Sigmoid colon (tissue), 7 donors: ENCODE results near the gene SMIM14. TPM values are rescaled to one million over a fixed set of nuclear protein-coding genes. Genes with fewer than 3 reads are reported as not detected.
"Not testable (repeated sequence)": the region's sequence is repeated elsewhere in the genome, so short reads cannot be mapped to it uniquely, and the experiment has no call there.

Experiments
- DNase-seq: peaks from one replicate; pipeline ENCODE4 v3.0.0-alpha.2; 2019
- H3K27ac ChIP-seq, 4 donors: fragments of 200-600 bp; sonication (generic); one replicate each; pipeline ENCODE4 v1.5.1; 2016 to 2019; ENCODE audit warnings: mild to moderate bottlenecking in 1 of 4
- H3K27me3 ChIP-seq, 3 donors: fragments of 200-600 bp; sonication (generic); one replicate each; pipeline ENCODE4 v1.5.1; 2019; ENCODE audit warnings: mild to moderate bottlenecking in 1 of 3
- H3K36me3 ChIP-seq, 4 donors: fragments of 200-600 bp; sonication (generic); one replicate each; pipeline ENCODE4 v1.5.1; 2016 to 2019
- H3K4me1 ChIP-seq, 4 donors: fragments of 200-600 bp; sonication (generic); one replicate each; pipeline ENCODE4 v1.5.1; 2017 to 2019
- H3K4me3 ChIP-seq, 4 donors: fragments of 200-600 bp; sonication (generic); one replicate each; pipeline ENCODE4 v1.5.1; 2017 to 2019; ENCODE audit warnings: mild to moderate bottlenecking in 2 of 4, moderate library complexity in 1 of 4
- H3K9me3 ChIP-seq, 4 donors: fragments of 200-600 bp in 3 of 4; sonication (generic) in 3 of 4; one replicate each; pipeline versions ENCODE4 v1.5.1 to v1.6.1; 2013 to 2019
- EP300 ChIP-seq, 4 donors: sonication (generic); formaldehyde crosslinking; IDR thresholded peaks; one replicate each; pipeline ENCODE4 v1.6.1; 2017; ENCODE audit warnings: antibody characterized with exemption in 4 of 4
- POLR2A ChIP-seq, 2 donors: fragments of 450-650 bp; IDR thresholded peaks; one replicate each; pipeline ENCODE4 v1.6.1; 2016; ENCODE audit warnings: antibody characterized with exemption in 2 of 2, mild to moderate bottlenecking in 2 of 2, moderate library complexity in 2 of 2
- POLR2AphosphoS5 ChIP-seq, 4 donors: sonication (generic); formaldehyde crosslinking; IDR thresholded peaks; one replicate each; pipeline ENCODE4 v1.6.1; 2017; ENCODE audit warnings: antibody characterized with exemption in 4 of 4
- WGBS, 2 donors: extraction: QIAGEN DNeasy Blood & Tissue Kit; methylation state at CpG; one replicate each; pipeline ENCODE4 v1.1.7; 2013; 5-methylcytosine and 5-hydroxymethylcytosine counted together
- intact Hi-C: fragments of 100-400 bp; cut with DNase I; formaldehyde crosslinking; loops from one replicate; pipeline ENCODE4 v1.15.1; 2023
- polyA plus RNA-seq, 3 donors: library from polyadenylated mRNA; stranded (reverse); fragments of 200-250 nt; gene quantifications; one replicate each; pipeline ENCODE4 v1.2.3, GENCODE V29; 2013
- total RNA-seq, 4 donors: library from RNA; depleted of rRNA; stranded (reverse); fragments of >200 nt; gene quantifications; one replicate each; pipeline ENCODE4 v1.1.0, GENCODE V29; 2016
- TF ChIP-seq, protein P1 (sequence below), 4 experiments: fragments of 450-650 bp in 3 of 4; fragments of 200-600 bp in 1 of 4; IDR thresholded peaks; one replicate each; pipeline ENCODE4 v1.5.1; 2016 to 2019; ENCODE audit warnings: antibody characterized with exemption in 4 of 4, mild to moderate bottlenecking in 3 of 4, moderate library complexity in 2 of 4
- donor health status: healthy with polysubstance abuse.
- donor health status: Bipolar disorder and iron deficiency.
- donor health status: healthy.

The SMIM14 gene
- total and polyA plus RNA-seq, 7 donors, result 16.6 to 341 (median 33.9) TPM

DNA sequence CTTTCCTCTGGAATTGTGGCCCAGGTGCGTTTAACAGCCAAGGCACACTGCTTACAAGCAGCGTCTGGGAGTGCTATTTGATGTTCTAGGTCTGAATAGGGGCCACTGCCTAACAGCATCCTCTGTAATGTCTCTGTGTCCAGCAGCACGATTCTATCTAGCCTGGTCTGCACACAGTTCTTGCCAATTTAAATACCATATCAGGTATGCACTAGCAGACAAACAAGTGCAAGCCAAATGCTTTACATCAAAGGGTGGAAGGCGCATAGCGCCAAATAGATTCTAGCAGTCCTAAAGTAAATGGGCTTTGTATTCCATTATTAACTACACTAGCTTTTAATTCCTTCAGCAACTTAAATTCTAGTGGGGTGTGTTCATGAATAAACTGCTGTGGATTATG lies 95.6 kb downstream of the SMIM14 start:
- H3K4me3 ChIP-seq, result no peak overlapping the region
- WGBS, 2 donors, result 61 to 76% methylated on average over 5 of the region's 5 CpGs
- H3K9me3 ChIP-seq, result no peaks in the 10 kb centered on the region
- H3K27me3 ChIP-seq, result no peaks in the 10 kb centered on the region
- no peaks in the 10 kb centered on the region for H3K4me1 ChIP-seq
- intact Hi-C loops, result no loop called here
- peaks cover 0 to 10% (median 0%) of the 10 kb centered on the region in 4 donors for H3K36me3 ChIP-seq
- no peak overlapping the region for H3K27ac ChIP-seq
- DNase-seq, result no peak
- TF ChIP-seq EP300 (IDR thresholded peaks at IDR 0.05) (no peak), POLR2A (IDR thresholded peaks at IDR 0.05) (no peak), POLR2AphosphoS5 (IDR thresholded peaks at IDR 0.05) (no peak)
- TF ChIP-seq, protein P1, sequence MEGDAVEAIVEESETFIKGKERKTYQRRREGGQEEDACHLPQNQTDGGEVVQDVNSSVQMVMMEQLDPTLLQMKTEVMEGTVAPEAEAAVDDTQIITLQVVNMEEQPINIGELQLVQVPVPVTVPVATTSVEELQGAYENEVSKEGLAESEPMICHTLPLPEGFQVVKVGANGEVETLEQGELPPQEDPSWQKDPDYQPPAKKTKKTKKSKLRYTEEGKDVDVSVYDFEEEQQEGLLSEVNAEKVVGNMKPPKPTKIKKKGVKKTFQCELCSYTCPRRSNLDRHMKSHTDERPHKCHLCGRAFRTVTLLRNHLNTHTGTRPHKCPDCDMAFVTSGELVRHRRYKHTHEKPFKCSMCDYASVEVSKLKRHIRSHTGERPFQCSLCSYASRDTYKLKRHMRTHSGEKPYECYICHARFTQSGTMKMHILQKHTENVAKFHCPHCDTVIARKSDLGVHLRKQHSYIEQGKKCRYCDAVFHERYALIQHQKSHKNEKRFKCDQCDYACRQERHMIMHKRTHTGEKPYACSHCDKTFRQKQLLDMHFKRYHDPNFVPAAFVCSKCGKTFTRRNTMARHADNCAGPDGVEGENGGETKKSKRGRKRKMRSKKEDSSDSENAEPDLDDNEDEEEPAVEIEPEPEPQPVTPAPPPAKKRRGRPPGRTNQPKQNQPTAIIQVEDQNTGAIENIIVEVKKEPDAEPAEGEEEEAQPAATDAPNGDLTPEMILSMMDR (IDR thresholded peaks at IDR 0.05), result no peak

DNA sequence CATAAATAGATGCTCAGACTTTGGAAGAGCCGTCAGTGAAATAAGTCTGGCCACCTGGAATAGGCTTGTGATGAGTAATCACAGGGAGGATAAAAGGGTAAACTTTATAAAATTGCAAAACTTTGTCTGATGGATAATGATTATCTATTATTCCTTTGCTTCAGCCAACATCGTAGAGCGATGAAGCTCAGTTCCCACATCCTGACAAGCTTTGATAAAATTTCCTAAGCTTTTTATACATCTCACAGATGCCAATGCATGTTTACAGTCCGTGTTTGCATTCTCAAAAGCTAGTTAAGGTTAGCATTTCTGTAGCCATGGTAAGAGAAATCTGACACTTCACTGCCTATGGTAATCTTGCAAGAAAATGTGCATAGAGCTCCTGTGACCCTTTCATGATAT lies 96.1 kb downstream of the SMIM14 start:
- DNase-seq, result no peak
- peaks cover 0 to 10% (median 0%) of the 10 kb centered on the region in 4 donors for H3K36me3 ChIP-seq
- H3K4me3 ChIP-seq, result no peak overlapping the region
- no peaks in the 10 kb centered on the region for H3K9me3 ChIP-seq
- no peak for TF ChIP-seq POLR2A (IDR thresholded peaks at IDR 0.05)
- TF ChIP-seq EP300 (IDR thresholded peaks at IDR 0.05), result no peak
- TF ChIP-seq POLR2AphosphoS5 (IDR thresholded peaks at IDR 0.05), result no peak
- TF ChIP-seq, protein P1 (IDR thresholded peaks at IDR 0.05), result no peak
- H3K4me1 ChIP-seq, result no peaks in the 10 kb centered on the region
- intact Hi-C loops, result no loop called here
- no peak overlapping the region for H3K27ac ChIP-seq
- no peaks in the 10 kb centered on the region for H3K27me3 ChIP-seq
- WGBS, 2 donors, result 27 to 72% methylated on average over 4 of the region's 4 CpGs

DNA sequence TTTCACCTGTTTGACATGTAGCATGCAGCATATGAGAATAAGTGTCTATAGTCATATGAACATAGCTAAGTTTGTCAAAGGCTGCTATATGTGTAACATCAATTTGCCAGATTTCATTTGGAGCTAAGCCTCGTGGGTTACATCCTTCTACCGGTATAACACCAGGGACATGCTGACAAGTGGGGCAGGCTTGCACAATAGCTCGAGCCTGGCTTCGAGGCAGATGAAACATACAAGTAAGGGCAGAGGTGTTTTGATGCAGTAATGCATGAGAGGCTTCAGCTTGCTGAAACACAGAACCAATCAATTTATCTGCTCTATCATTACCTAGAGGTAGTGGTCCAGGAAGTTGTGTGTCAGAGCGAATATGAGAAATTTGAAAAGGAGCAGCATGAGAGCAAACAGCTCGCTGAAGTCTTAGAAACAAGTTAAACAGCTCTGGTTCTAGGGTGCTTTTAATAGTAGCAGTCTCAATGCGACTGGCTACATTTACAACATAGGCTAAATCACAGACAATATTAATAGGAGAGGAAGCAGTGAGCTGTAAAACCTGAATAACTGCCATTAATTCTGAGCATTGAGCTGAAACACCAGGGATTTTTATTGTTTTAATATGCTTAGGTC lies 96.6 kb downstream of the SMIM14 start:
- DNase-seq, result no peak
- Histone ChIP-seq H3K27ac (no peak overlapping the region), H3K36me3 (peaks cover 0 to 10% (median 0%) of the 10 kb centered on the region in 4 donors), H3K4me1 (no peaks in the 10 kb centered on the region), H3K27me3 (no peaks in the 10 kb centered on the region), H3K4me3 (no peak overlapping the region), H3K9me3 (no peaks in the 10 kb centered on the region)
- TF ChIP-seq EP300 (IDR thresholded peaks at IDR 0.05) (no peak), POLR2A (IDR thresholded peaks at IDR 0.05) (no peak)
- 41 to 68% methylated on average over 7 of the region's 7 CpGs for WGBS, 2 donors
- intact Hi-C loops, result no loop called here

DNA sequence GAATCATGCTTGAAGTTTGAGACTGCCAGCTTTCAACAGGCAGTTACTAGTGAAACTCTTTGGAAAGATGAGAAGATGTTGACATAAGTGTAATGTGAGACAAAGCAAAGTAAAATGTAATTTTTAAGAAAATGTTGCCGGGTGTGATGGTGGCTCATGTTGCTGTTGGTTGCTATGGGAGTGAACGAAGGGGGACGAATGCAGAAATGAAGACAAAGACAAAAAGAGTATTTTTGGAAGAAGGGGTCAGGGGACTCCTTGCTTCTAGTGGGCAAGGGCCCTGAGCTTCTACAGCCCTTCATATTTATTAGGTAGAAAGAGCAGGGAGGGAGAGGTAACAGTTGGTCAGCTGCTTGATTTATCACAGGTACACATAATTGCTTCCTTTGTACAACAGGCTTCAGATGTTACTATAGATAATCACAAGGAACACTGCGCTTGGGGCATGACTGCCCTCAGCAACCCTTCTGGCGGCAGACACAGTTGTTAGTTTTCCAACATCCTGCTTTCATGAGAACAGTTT lies 99.5 kb downstream of the SMIM14 start:
- Histone ChIP-seq H3K4me1 (no peaks in the 10 kb centered on the region), H3K36me3 (peaks cover 0 to 23% (median 2%) of the 10 kb centered on the region in 4 donors), H3K4me3 (no peak overlapping the region), H3K9me3 (no peaks in the 10 kb centered on the region), H3K27ac (no peak overlapping the region), H3K27me3 (no peaks in the 10 kb centered on the region)
- TF ChIP-seq POLR2AphosphoS5 (IDR thresholded peaks at IDR 0.05), result no peak
- TF ChIP-seq POLR2A (IDR thresholded peaks at IDR 0.05), result no peak
- TF ChIP-seq, protein P1 (IDR thresholded peaks at IDR 0.05), result no peak
- no peak for TF ChIP-seq EP300 (IDR thresholded peaks at IDR 0.05)
- no peak for DNase-seq
- 74 to 83% methylated on average over 5 of the region's 5 CpGs for WGBS, 2 donors
- intact Hi-C loops, result no loop called here

DNA sequence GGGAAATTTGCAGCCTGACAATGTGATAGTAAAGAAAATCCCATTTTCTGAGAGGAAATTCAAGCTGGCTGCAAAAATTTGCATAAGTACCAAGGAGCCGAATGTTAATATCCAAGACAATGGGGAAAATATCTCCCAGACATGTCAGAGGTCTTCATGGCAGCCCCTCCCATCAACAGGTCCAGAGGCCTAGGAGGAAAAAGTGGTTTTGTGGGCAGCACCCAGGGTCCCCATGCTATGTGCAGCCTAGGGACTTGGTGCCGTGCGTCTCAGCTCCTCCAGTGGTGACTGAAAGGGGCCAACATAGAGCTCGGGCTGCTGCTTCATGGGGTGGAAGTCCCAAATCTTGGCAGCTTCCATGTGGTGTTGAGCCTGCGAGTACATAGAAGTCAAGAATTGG lies 105.1 kb downstream of the SMIM14 start:
- peaks cover 0 to 11% (median 7%) of the 10 kb centered on the region in 4 donors for H3K4me1 ChIP-seq
- WGBS, 2 donors, result 94 to 98% methylated on average over 5 of the region's 5 CpGs
- no peak for DNase-seq
- peaks cover 0 to 36% (median 3%) of the 10 kb centered on the region in 4 donors for H3K36me3 ChIP-seq
- H3K9me3 ChIP-seq, result no peaks in the 10 kb centered on the region
- no peak overlapping the region for H3K4me3 ChIP-seq
- no peaks in the 10 kb centered on the region for H3K27me3 ChIP-seq
- H3K27ac ChIP-seq, result no peak overlapping the region
- TF ChIP-seq POLR2AphosphoS5 (IDR thresholded peaks at IDR 0.05), result no peak
- TF ChIP-seq POLR2A (IDR thresholded peaks at IDR 0.05), result no peak
- no peak for TF ChIP-seq EP300 (IDR thresholded peaks at IDR 0.05)
- TF ChIP-seq, protein P1 (IDR thresholded peaks at IDR 0.05), result no peak
- intact Hi-C loops, result no loop called here

DNA sequence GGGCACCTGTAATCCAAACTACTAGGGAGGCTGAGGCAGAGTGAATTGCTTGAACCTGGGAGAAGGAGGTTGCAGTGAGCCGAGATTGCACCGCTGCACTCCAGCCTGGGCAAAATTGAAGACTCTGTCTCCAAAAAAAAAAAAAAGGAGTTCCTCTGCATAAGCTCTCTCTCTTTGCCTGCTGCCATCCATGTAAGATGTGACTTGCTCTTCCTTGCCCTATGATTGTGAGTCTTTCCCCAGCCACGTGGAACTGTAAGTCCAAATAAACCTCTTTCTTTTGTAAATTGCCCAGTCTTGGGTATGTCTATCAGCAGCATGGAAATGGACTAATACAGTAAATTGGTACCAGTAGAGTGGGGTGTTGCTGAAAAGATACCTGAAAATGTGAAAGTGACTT lies 106.4 kb downstream of the SMIM14 start:
- intact Hi-C loops, H3K9me3 ChIP-seq, H3K27me3 ChIP-seq, H3K4me3 ChIP-seq, H3K27ac ChIP-seq, DNase-seq: not testable (repeated sequence)
- Histone ChIP-seq H3K4me1 (peaks cover 0 to 16% (median 12%) of the 10 kb centered on the region in 4 donors), H3K36me3 (peaks cover 0 to 36% (median 3%) of the 10 kb centered on the region in 4 donors)
- WGBS, 2 donors, result 80 to 94% methylated on average over 3 of the region's 3 CpGs
